Activated CD8-positive, alpha-beta memory T cell treated with anti-CD3 and anti-CD28 coated beads for 36 hours (primary cell): ENCODE results near the gene ILF2. TPM values are rescaled to one million over a fixed set of nuclear protein-coding genes. Genes with fewer than 3 reads are reported as not detected.
"Not testable (repeated sequence)": the region's sequence is repeated elsewhere in the genome, so short reads cannot be mapped to it uniquely, and the experiment has no call there.

Experiments
- CTCF ChIA-PET: fragments of 350-600 bp; sonication (Branson Sonifier 250); formaldehyde crosslinking; loops from one replicate; lab custom pipeline; 2021; ENCODE audit warnings: antibody characterized with exemption; lab: Charles Lee
- POLR2A ChIA-PET: fragments of 350-600 bp; sonication (Branson Sonifier 250); formaldehyde crosslinking; loops from one replicate; lab custom pipeline; 2021; ENCODE audit warnings: antibody characterized with exemption; lab: Charles Lee
- total RNA-seq, 2 experiments: library from RNA; stranded (reverse); gene quantifications; one replicate each; pipeline ENCODE4 v1.2.3, GENCODE V29; 2021

ILF2 gene
- 100 to 1,000 TPM; 372 to 384 TPM for total RNA-seq

GRCh38 chr1:153670859-153671627 is at the start of gene ILF2:
Gene ILF2 (minus strand): TSS chr1:153670993. CDS start chr1:153670922, 71 bp downstream.
- ChIA-PET POLR2A (interaction anchor here (1.0 to 1.4 kb wide), 3 partner anchors 12 to 37 kb away, joined by 3 to 6 read pairs (median 3); partner anchors contain the start of genes CHTOP and SNAPIN), CTCF (interaction anchor here (1.0 to 2.2 kb wide), 4 partner anchors 10 to 316 kb away, joined by 3 to 7 read pairs (median 5); partner anchors contain the start of gene CHTOP)

- CTCF ChIA-PET, result no interaction called here
- POLR2A ChIA-PET, result no interaction called here
Observed at GRCh38 chr1:153717330-153717729, 46.5 kb upstream of the ILF2 start.

- CTCF ChIA-PET, result not testable (repeated sequence)
Observed at GRCh38 chr1:153716211-153716610, 45.4 kb upstream of the ILF2 start.

GRCh38 chr1:153711026-153711425 is 40.2 kb upstream of the ILF2 start:
- CTCF ChIA-PET, result no interaction called here
- POLR2A ChIA-PET, result no interaction called here

More at GRCh38 chr1:153716211-153716610, 45.4 kb upstream of the ILF2 start:
- POLR2A ChIA-PET, result not testable (repeated sequence)

- CTCF ChIA-PET, result interaction anchor here (0.7 kb wide), 1 partner anchor 66 kb away, joined by 3 read pairs; no protein-coding TSS in a partner anchor
- POLR2A ChIA-PET, result no interaction called here
Observed at GRCh38 chr1:153705484-153705883, 34.7 kb upstream of the ILF2 start.

- ChIA-PET POLR2A (no interaction called here), CTCF (no interaction called here)
Observed at GRCh38 chr1:153699768-153700167, 29.0 kb upstream of the ILF2 start.

GRCh38 chr1:153698923-153699714 is 28.3 kb upstream of the ILF2 start:
- ChIA-PET CTCF (no interaction called here), POLR2A (no interaction called here)

- CTCF ChIA-PET, result no interaction called here
- POLR2A ChIA-PET, result no interaction called here
Observed at GRCh38 chr1:153698020-153698922, 27.5 kb upstream of the ILF2 start.

- CTCF ChIA-PET, result no interaction called here
- POLR2A ChIA-PET, result no interaction called here
Observed at GRCh38 chr1:153697191-153698019, 26.6 kb upstream of the ILF2 start.

GRCh38 chr1:153696741-153697140 is 25.9 kb upstream of the ILF2 start:
- ChIA-PET CTCF (no interaction called here), POLR2A (no interaction called here)

- CTCF ChIA-PET, result interaction anchor here (0.6 kb wide), 1 partner anchor 28 kb away, joined by 4 read pairs; no protein-coding TSS in a partner anchor
- POLR2A ChIA-PET, result no interaction called here
Observed at GRCh38 chr1:153693466-153693865, 22.7 kb upstream of the ILF2 start.

GRCh38 chr1:153688736-153689328 is 18.0 kb upstream of the ILF2 start:
- ChIA-PET POLR2A (no interaction called here), CTCF (interaction anchor here (0.6 kb wide), 1 partner anchor 227 kb away, joined by 4 read pairs; no protein-coding TSS in a partner anchor)

- ChIA-PET CTCF (interaction anchor here (0.6 kb wide), 1 partner anchor 228 kb away, joined by 4 read pairs; no protein-coding TSS in a partner anchor), POLR2A (no interaction called here)
Observed at GRCh38 chr1:153688276-153688675, 17.5 kb upstream of the ILF2 start.

- CTCF ChIA-PET, result interaction anchor here (0.5 kb wide), 1 partner anchor 14 kb away, joined by 4 read pairs; no protein-coding TSS in a partner anchor
- POLR2A ChIA-PET, result no interaction called here
Observed at GRCh38 chr1:153687346-153688125, 16.7 kb upstream of the ILF2 start.

- ChIA-PET POLR2A (no interaction called here), CTCF (interaction anchor here (1.2 kb wide), 1 partner anchor 8 kb away, joined by 4 read pairs; no protein-coding TSS in a partner anchor)
Observed at GRCh38 chr1:153685544-153686340, 14.9 kb upstream of the ILF2 start.

- ChIA-PET CTCF (no interaction called here), POLR2A (no interaction called here)
Observed at GRCh38 chr1:153684892-153685291, 14.1 kb upstream of the ILF2 start.
